Kidney glomerular epithelial cell (primary cell): ENCODE results near the gene SYTL2.

Experiments used
- DNase-seq: peaks from one replicate; lab custom pipeline; 2025; lab: John Stamatoyannopoulos, UW

The SYTL2 gene

GRCh38 chr11:85762226-85762625 lies 48.7 kb downstream of the SYTL2 start:
- DNase-seq, result no peak

- DNase-seq, result peak; percentile 68
Observed at GRCh38 chr11:85759915-85760314, 51.0 kb downstream of the SYTL2 start.

- DNase-seq, result no peak
Observed at GRCh38 chr11:85758480-85759039, 52.4 kb downstream of the SYTL2 start.

GRCh38 chr11:85758026-85758425 lies 52.9 kb downstream of the SYTL2 start:
- DNase-seq, result no peak

- no peak for DNase-seq
Observed at GRCh38 chr11:85756401-85757200, 54.3 kb downstream of the SYTL2 start.

GRCh38 chr11:85755701-85756100 lies 55.2 kb downstream of the SYTL2 start:
- DNase-seq, result no peak

- no peak for DNase-seq
Observed at GRCh38 chr11:85755285-85755684, 55.7 kb downstream of the SYTL2 start.

GRCh38 chr11:85752890-85753581 lies 57.9 kb downstream of the SYTL2 start:
- no peak for DNase-seq

GRCh38 chr11:85752201-85752889 lies 58.6 kb downstream of the SYTL2 start:
- DNase-seq, result no peak

- no peak for DNase-seq
Observed at GRCh38 chr11:85751724-85752123, 59.2 kb downstream of the SYTL2 start.

- no peak for DNase-seq
Observed at GRCh38 chr11:85750646-85751045, 60.3 kb downstream of the SYTL2 start.

- DNase-seq, result no peak
Observed at GRCh38 chr11:85749884-85750283, 61.1 kb downstream of the SYTL2 start.

- no peak for DNase-seq
Observed at GRCh38 chr11:85749287-85749834, 61.6 kb downstream of the SYTL2 start.

- no peak for DNase-seq
Observed at GRCh38 chr11:85748455-85748891, 62.5 kb downstream of the SYTL2 start.

GRCh38 chr11:85746670-85747069 lies 64.3 kb downstream of the SYTL2 start:
- DNase-seq, result no peak

- DNase-seq, result no peak
Observed at GRCh38 chr11:85745626-85746025, 65.3 kb downstream of the SYTL2 start.

GRCh38 chr11:85742873-85743275 lies 68.1 kb downstream of the SYTL2 start:
- DNase-seq, result no peak

- DNase-seq, result no peak
Observed at GRCh38 chr11:85742348-85742747, 68.6 kb downstream of the SYTL2 start.

GRCh38 chr11:85740481-85741400 lies 70.2 kb downstream of the SYTL2 start:
- DNase-seq, result peak; percentile 13

GRCh38 chr11:85737738-85738137 lies 73.2 kb downstream of the SYTL2 start:
- DNase-seq, result no peak

GRCh38 chr11:85735876-85736460 lies 75.0 kb downstream of the SYTL2 start:
- DNase-seq, result no peak
